Thoracic aorta (tissue), 2 donors: ENCODE results near the gene JADE2. TPM values are rescaled to one million over a fixed set of nuclear protein-coding genes. Genes with fewer than 3 reads are reported as not detected.

Experiments
- ATAC-seq: fragments of 150-250 bp; one replicate; pipeline ENCODE4 v1.8.0; 2017; ENCODE audit warnings: low read depth; ENCODE audit not compliant: insufficient number of reproducible peaks, low FRiP score
- DNase-seq: peaks from one replicate; pipeline ENCODE4 v3.0.0-alpha.2; 2020; ENCODE audit warnings: low spot score
- H3K27ac ChIP-seq, 2 donors: fragments of 200-600 bp; sonication (generic); 1 replicate in 1 of 2; 2 replicates in 1 of 2; pipeline ENCODE4 v1.5.1; 2016; ENCODE audit warnings: mild to moderate bottlenecking in 2 of 2, moderate library complexity in 2 of 2
- H3K27me3 ChIP-seq: fragments of 200-600 bp; sonication (generic); replicated peaks from 2 replicates; pipeline ENCODE4 v1.6.0; 2016; ENCODE audit warnings: mild to moderate bottlenecking; ENCODE audit not compliant: insufficient read depth
- H3K36me3 ChIP-seq: fragments of 200-600 bp; sonication (generic); one replicate; pipeline ENCODE4 v1.5.1; 2016
- H3K4me1 ChIP-seq, 2 donors: fragments of 200-600 bp; sonication (generic); 1 replicate in 1 of 2; 2 replicates in 1 of 2; pipeline versions ENCODE4 v1.5.1 to v1.6.0; 2016; ENCODE audit warnings: low read depth in 2 of 2, mild to moderate bottlenecking in 1 of 2; ENCODE audit not compliant: control insufficient read depth in 1 of 2
- H3K4me3 ChIP-seq: fragments of 200-600 bp; sonication (generic); 2 replicates; pipeline ENCODE4 v1.5.1; 2016; ENCODE audit warnings: mild to moderate bottlenecking
- H3K9me3 ChIP-seq: fragments of 200-600 bp; sonication (generic); 2 replicates; pipeline ENCODE4 v1.5.1; 2016
- CTCF ChIP-seq: fragments of 200-600 bp; sonication (generic); IDR thresholded peaks from one replicate; pipeline ENCODE4 v1.5.1; 2019; ENCODE audit warnings: antibody characterized with exemption
- total RNA-seq, 2 donors: library from RNA; depleted of rRNA; stranded (reverse); fragments of >200 nt; gene quantifications; one replicate each; pipeline versions ENCODE4 v1.1.0 to v1.2.3, GENCODE V29; 2016

The JADE2 gene
- total RNA-seq, 2 donors from 2014 or later = 54.0 to 81.3 TPM

GRCh38 chr5:134503937-134504437, 21.5 kb upstream of the JADE2 start:
- no peak for ATAC-seq
- peak overlapping the region; percentile 10 to 75 for H3K27ac ChIP-seq

GRCh38 chr5:134504629-134505300, 20.7 kb upstream of the JADE2 start:
- Histone ChIP-seq H3K27me3 (no peaks in the 10 kb centered on the region), H3K4me3 (no peak overlapping the region), H3K27ac (no peak overlapping the region), H3K4me1 (peaks cover 12 to 17% of the 10 kb centered on the region in 2 donors), H3K36me3 (no peaks in the 10 kb centered on the region), H3K9me3 (no peaks in the 10 kb centered on the region)
- DNase-seq = no peak
- TF ChIP-seq CTCF = no peak
- no peak for ATAC-seq

More at GRCh38 chr5:134503937-134504437, 21.5 kb upstream of the JADE2 start:
- Histone ChIP-seq H3K36me3 (no peaks in the 10 kb centered on the region), H3K27me3 (no peaks in the 10 kb centered on the region), H3K4me3 (no peak overlapping the region), H3K4me1 (peaks cover 12 to 17% of the 10 kb centered on the region in 2 donors), H3K9me3 (no peaks in the 10 kb centered on the region)
- DNase-seq = no peak
- no peak for TF ChIP-seq CTCF

- Histone ChIP-seq H3K9me3 (no peaks in the 10 kb centered on the region), H3K27ac (no peak overlapping the region), H3K4me3 (no peak overlapping the region), H3K27me3 (no peaks in the 10 kb centered on the region), H3K36me3 (no peaks in the 10 kb centered on the region), H3K4me1 (peaks cover 15 to 23% of the 10 kb centered on the region in 2 donors)
- no peak for ATAC-seq
- no peak for TF ChIP-seq CTCF
- no peak for DNase-seq
Observed at GRCh38 chr5:134506054-134507039, 19.1 kb upstream of the JADE2 start.

GRCh38 chr5:134507452-134507851, 18.0 kb upstream of the JADE2 start:
- DNase-seq (no peak), ATAC-seq (no peak)
- H3K9me3 ChIP-seq = no peaks in the 10 kb centered on the region
- no peak overlapping the region for H3K27ac ChIP-seq
- TF ChIP-seq CTCF = no peak
- peaks cover 15 to 34% of the 10 kb centered on the region in 2 donors for H3K4me1 ChIP-seq
- H3K4me3 ChIP-seq = no peak overlapping the region
- no peaks in the 10 kb centered on the region for H3K36me3 ChIP-seq
- no peaks in the 10 kb centered on the region for H3K27me3 ChIP-seq
